ENCODE measurements around the gene NGFR.
"Not testable (repeated sequence)": the region's sequence is repeated elsewhere in the genome, so short reads cannot be mapped to it uniquely, and the experiment has no call there.

The NGFR gene

DNA sequence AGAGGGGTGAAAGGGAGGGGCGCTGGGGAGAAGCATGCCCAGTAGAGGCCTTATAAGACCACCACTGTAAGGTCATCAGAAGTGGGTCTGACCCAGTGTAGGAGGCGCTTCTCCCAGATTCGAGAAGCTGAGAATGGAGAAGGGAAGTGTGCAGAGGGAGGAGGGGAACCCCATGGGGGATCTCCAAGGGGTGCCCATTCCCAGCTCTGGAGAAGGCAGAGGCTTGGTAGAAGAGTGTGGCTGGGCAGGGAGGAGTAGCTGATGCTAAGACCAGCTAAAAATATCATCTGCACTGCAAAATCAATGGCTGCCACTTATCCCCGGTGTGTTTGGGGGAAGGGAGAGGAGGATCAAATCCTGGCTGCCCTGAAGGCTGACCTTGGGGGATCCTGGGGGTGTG, 7.2 kb downstream of the NGFR start:
- in situ Hi-C loops (cut with HindIII; ENCODE audit: low sequenced_read_pairs), result no loop called here
- H3K4me3 ChIP-seq (ENCODE audit: low read depth, low read length), result no peak overlapping the region
- no peak for DNase-seq (ENCODE audit: low read depth, low spot score)
- TF ChIP-seq, protein P1, sequence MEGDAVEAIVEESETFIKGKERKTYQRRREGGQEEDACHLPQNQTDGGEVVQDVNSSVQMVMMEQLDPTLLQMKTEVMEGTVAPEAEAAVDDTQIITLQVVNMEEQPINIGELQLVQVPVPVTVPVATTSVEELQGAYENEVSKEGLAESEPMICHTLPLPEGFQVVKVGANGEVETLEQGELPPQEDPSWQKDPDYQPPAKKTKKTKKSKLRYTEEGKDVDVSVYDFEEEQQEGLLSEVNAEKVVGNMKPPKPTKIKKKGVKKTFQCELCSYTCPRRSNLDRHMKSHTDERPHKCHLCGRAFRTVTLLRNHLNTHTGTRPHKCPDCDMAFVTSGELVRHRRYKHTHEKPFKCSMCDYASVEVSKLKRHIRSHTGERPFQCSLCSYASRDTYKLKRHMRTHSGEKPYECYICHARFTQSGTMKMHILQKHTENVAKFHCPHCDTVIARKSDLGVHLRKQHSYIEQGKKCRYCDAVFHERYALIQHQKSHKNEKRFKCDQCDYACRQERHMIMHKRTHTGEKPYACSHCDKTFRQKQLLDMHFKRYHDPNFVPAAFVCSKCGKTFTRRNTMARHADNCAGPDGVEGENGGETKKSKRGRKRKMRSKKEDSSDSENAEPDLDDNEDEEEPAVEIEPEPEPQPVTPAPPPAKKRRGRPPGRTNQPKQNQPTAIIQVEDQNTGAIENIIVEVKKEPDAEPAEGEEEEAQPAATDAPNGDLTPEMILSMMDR (IDR thresholded peaks at IDR 0.05; ENCODE audit: low read depth, low read length), result no peak

DNA sequence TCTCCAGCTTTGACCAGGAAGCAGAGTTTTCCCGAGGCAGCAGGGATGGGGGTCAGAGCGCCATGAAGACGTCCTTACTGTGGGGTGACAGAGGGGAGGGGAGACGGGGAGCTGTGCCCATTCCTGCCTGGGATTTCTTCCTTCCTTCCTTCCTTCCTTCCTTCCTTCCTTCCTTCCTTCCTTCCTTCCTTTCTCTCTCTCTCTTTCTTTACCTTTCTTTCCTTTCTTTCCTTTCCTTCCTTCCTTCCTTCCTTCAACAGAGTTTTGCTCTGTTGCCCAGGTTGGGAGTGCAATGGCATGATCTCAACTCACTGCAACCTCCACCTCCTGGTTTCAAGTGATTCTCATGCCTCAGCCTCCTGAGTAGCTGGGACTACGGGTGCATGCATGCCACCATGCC, 7.6 kb downstream of the NGFR start:
- DNase-seq (ENCODE audit: low read depth, low spot score); in situ Hi-C loops (cut with HindIII; ENCODE audit: low sequenced_read_pairs); H3K4me3 ChIP-seq (ENCODE audit: low read depth, low read length): not testable (repeated sequence)

DNA sequence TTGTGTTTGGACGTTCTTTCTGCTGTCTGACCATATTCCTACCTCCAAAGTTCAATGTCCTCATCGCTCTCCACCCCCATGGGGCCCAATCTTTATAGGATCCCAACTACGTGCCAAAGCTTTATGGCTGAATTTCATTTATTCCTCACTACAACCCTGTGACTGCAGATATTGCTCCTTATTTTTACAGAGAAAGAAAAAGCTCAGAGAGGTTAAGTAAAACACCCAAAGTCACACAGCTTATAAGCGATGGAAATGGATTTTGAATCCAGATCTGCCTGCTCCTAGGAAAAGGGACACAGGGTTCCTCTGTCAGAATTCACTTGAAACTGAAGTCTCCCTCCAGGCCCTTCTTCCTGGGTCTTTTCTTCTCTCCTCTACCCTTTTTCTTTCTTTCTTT, 9.3 kb downstream of the NGFR start:
- DNase-seq (ENCODE audit: low read depth, low spot score), result no peak
- in situ Hi-C loops (cut with HindIII; ENCODE audit: low sequenced_read_pairs), result no loop called here
- TF ChIP-seq, protein P1 (IDR thresholded peaks at IDR 0.05; ENCODE audit: low read depth, low read length), result no peak
- H3K4me3 ChIP-seq (ENCODE audit: low read depth, low read length), result no peak overlapping the region

DNA sequence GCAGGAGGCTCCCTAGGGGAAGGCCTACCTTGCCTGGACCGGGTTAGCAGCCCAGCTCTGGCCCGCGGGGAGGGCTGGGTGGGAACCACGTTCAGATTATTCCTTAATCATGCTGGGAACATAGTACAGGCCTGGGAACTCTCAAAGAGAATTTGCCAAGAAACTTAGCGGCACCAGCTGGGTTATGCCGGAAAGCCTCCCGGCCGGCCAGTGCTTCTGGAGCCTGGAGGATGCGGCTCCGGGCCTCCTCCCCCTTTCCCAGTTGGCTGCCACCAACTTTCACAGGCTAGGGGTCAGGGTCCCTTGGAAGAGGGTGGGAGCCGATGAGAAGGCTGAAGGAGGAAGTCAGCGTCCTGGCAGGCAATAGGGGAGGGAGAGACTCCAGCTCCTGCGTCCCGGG, 10.8 kb downstream of the NGFR start:
- TF ChIP-seq, protein P1 (IDR thresholded peaks at IDR 0.05; ENCODE audit: low read depth, low read length), result no peak
- DNase-seq (ENCODE audit: low read depth, low spot score), result no peak
- in situ Hi-C loops (cut with HindIII; ENCODE audit: low sequenced_read_pairs), result no loop called here
- no peak overlapping the region for H3K4me3 ChIP-seq (ENCODE audit: low read depth, low read length)

DNA sequence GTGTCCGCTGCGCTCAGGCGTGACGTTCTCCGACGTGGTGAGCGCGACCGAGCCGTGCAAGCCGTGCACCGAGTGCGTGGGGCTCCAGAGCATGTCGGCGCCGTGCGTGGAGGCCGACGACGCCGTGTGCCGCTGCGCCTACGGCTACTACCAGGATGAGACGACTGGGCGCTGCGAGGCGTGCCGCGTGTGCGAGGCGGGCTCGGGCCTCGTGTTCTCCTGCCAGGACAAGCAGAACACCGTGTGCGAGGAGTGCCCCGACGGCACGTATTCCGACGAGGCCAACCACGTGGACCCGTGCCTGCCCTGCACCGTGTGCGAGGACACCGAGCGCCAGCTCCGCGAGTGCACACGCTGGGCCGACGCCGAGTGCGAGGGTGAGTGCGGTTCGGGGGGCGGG, 11.2 kb downstream of the NGFR start:
- H3K4me3 ChIP-seq (ENCODE audit: low read depth, low read length), result no peak overlapping the region
- TF ChIP-seq, protein P1 (IDR thresholded peaks at IDR 0.05; ENCODE audit: low read depth, low read length), result no peak
- in situ Hi-C loops (cut with HindIII; ENCODE audit: low sequenced_read_pairs), result no loop called here
- no peak for DNase-seq (ENCODE audit: low read depth, low spot score)

DNA sequence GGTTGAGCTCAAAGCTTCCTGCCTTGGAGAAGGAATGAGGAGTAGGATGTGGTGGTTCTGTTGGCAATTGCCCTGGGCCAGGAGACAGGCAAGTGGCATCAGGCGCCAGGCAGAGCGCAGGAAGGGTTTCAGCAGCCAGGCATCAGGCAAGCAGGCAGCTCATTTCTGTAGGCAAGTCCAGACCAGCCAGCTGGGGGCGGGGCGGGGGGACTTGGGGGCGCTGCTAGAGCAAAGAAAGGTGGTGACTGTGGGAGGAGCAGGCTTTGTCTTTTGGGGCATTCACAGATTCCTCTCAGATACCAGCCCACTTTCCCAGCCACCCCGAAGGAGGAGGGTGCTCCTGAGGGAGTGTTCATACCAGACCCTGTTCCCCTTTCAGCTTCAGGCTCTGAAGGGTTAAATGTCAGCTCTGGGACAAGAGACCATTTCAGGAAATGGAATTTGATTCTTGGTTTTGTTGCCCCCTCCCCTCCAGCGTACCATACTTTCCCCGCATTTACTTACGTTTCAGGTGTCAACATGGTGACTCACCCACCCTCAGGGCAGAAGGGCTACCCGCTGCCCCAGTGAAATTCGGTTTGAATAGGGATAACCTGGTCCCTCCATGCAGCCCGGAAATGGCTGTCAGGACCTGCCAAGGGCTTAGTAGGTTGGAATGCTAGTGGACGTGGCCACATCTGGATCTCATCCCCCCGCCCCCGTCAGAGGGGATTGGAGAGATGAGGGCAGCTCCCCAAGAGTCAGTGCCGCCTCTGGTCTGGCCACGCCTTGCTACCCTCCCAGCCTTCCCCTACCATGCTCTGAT, 13.2 kb downstream of the NGFR start:
- DNase-seq (ENCODE audit: low read depth, low spot score), result no peak
- in situ Hi-C loops (cut with HindIII; ENCODE audit: low sequenced_read_pairs), result no loop called here
- H3K4me3 ChIP-seq (ENCODE audit: low read depth, low read length), result no peak overlapping the region
- TF ChIP-seq, protein P1 (IDR thresholded peaks at IDR 0.05; ENCODE audit: low read depth, low read length), result no peak

DNA sequence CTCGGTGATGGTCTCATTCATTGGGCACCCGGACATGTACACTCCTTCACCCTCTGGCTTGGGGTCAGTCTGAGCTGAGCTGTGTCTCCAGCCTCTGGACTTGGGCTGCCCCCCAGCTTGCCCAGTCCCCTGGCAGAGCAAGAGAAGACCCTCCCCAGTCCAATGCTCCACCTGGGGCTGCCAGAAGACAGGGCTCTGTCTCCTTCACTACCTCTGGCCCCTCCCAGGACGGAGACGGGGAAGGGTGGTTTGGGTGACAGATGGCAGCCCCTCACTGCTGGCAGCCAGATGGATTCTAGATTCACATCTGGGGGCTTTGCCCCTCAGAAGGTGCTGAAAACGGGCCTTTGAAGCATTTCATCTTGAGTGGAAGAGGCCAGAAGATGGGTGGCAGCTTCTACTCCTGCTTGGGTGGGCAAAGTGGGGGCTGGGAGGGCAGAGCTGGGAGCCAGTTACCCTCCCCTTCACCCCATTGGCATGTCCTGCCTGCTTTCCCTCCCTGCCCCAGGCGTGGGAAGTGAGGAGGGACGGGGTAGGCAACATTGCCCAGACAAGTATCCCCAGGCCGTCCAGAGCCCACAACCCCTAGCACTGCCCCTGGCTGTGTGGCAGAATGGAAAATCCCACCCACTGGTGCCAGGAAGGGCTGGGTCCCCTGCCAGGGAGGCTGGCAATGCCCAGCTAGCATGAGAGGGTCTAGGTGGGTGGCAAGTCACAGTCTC, 13.9 kb downstream of the NGFR start:
- in situ Hi-C loops (cut with HindIII; ENCODE audit: low sequenced_read_pairs), result no loop called here
- no peak overlapping the region for H3K4me3 ChIP-seq (ENCODE audit: low read depth, low read length)
- TF ChIP-seq, protein P1 (IDR thresholded peaks at IDR 0.05; ENCODE audit: low read depth, low read length), result no peak

More for the DNA sequence above, 13.9 kb downstream of the NGFR start:
- no peak for DNase-seq (ENCODE audit: low read depth, low spot score)
